Activated CD4-positive, alpha-beta T cell treated with anti-CD3 and anti-CD28 coated beads for 36 hours (primary cell): Measurements from ENCODE around the gene STAT4. TPM values are rescaled to one million over a fixed set of nuclear protein-coding genes. Genes with fewer than 3 reads are reported as not detected.
A peak's percentile ranks its signal among the peaks of the same experiment; 100 is the strongest.

ENCODE experiments used
- ATAC-seq: fragments of 200-7000 bp; cut with Tn5 transposase; one replicate; pipeline ENCODE4 v1.10.0; 2021; ENCODE audit warnings: mild to moderate bottlenecking, moderate library complexity
- CTCF ChIA-PET: fragments of 350-600 bp; sonication (Branson Sonifier 250); formaldehyde crosslinking; loops from one replicate; lab custom pipeline; 2021; ENCODE audit warnings: antibody characterized with exemption; lab: Charles Lee
- POLR2A ChIA-PET: fragments of 350-600 bp; sonication (Branson Sonifier 250); formaldehyde crosslinking; loops from one replicate; lab custom pipeline; 2021; ENCODE audit warnings: antibody characterized with exemption, inconsistent platforms; lab: Charles Lee
- DNase-seq: peaks from one replicate; pipeline ENCODE4 v3.0.0-alpha.2; 2020
- H3K27ac Mint-ChIP-seq: one replicate; pipeline ENCODE4 v1.8.0; 2021; ENCODE audit warnings: mixed read lengths
- H3K27me3 Mint-ChIP-seq: one replicate; pipeline ENCODE4 v1.8.0; 2021; ENCODE audit warnings: mixed read lengths
- H3K36me3 Mint-ChIP-seq: one replicate; pipeline ENCODE4 v1.8.0; 2021; ENCODE audit warnings: low read depth, mixed read lengths
- H3K4me1 Mint-ChIP-seq: one replicate; pipeline ENCODE4 v1.8.0; 2021; ENCODE audit warnings: mixed read lengths
- H3K4me3 Mint-ChIP-seq: one replicate; pipeline ENCODE4 v1.8.0; 2021; ENCODE audit warnings: mild to moderate bottlenecking, moderate library complexity, mixed read lengths
- H3K9me3 Mint-ChIP-seq: one replicate; pipeline ENCODE4 v1.8.0; 2021; ENCODE audit warnings: low read depth, mixed read lengths
- intact Hi-C, 2 experiments: fragments of 100-400 bp; cut with DNase I in 1 of 2; cut with micrococcal nuclease in 1 of 2; formaldehyde crosslinking; loops; one replicate each; pipeline versions ENCODE4 v1.14.2 to v1.15.1; 2022 to 2024; cut with DNase I, micrococcal nuclease
- total RNA-seq, 2 experiments: library from RNA; stranded (reverse); gene quantifications; one replicate each; pipeline ENCODE4 v1.2.3, GENCODE V29; 2021

Gene STAT4
- total RNA-seq, 2 experiments from 2014 or later: 48.8 to 59.5 TPM

DNA sequence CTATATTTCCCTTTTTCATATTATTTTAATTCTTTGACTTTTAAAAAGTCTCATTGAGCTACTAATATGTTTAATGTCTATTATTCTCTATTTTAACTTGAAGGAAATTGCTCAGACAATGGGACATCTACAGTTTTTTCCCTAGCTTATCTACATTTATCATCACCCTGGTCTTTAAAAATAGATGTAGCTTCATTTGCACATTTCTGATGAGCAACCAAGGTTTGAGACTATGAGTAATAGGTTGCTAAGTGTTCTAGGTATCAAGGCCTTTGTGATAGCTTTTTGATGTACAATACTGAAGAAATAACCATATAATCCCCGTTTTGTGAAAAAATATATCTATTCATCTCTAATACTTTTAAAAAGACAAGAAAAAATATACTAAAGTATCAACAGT lies 47.0 kb downstream of the STAT4 start:
- Mint-ChIP-seq H3K27me3 (no peaks in the 10 kb centered on the region), H3K4me3 (no peak overlapping the region), H3K36me3 (peaks cover 48% of the 10 kb centered on the region), H3K9me3 (no peaks in the 10 kb centered on the region), H3K27ac (no peak overlapping the region), H3K4me1 (peaks cover 64% of the 10 kb centered on the region)
- ChIA-PET CTCF (interaction anchor here (1.0 to 2.4 kb wide), 5 partner anchors 9 to 52 kb away, joined by 4 to 8 read pairs (median 5); no protein-coding TSS in a partner anchor), POLR2A (interaction anchor here (0.5 to 1.1 kb wide), 3 partner anchors 8 to 219 kb away, joined by 3 to 4 read pairs (median 3); no protein-coding TSS in a partner anchor)
- ATAC-seq (peak; percentile 71), DNase-seq (no peak)
- intact Hi-C loops: loop anchor here in 1 of 2 experiments (2.0 kb wide), 1 partner anchor 17 kb away; no protein-coding TSS in a partner anchor

DNA sequence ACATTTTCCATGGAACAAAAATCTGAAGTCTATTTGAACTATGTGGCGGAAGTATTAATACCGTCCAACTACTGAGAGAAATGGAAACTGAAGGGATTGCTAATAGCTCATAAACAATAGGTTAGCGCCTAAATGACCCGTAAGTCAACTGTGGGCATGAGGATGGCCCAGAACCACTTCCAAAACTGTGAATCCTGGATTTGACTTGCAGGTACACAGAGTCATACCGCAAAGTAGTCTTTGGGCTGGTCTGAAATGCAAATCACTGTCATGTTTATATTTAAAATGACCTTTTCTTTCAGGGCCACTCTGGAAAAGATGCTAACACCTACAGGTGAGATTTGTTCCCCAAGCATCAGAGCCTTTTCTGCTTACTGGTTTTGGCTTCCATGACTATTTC lies 50.6 kb downstream of the STAT4 start:
- peaks cover 43% of the 10 kb centered on the region for H3K36me3 Mint-ChIP-seq
- ChIA-PET CTCF (interaction anchor here (0.8 to 1.6 kb wide), 4 partner anchors 12 to 577 kb away, joined by 3 to 8 read pairs (median 3); partner anchors contain the start of gene STAT4), POLR2A (no interaction called here)
- H3K27ac Mint-ChIP-seq: no peak overlapping the region
- H3K4me3 Mint-ChIP-seq: no peak overlapping the region
- peaks cover 51% of the 10 kb centered on the region for H3K4me1 Mint-ChIP-seq
- peaks cover 5% of the 10 kb centered on the region for H3K9me3 Mint-ChIP-seq
- intact Hi-C loops: no loop called here
- ATAC-seq (peak; percentile 23), DNase-seq (no peak)
- H3K27me3 Mint-ChIP-seq: no peaks in the 10 kb centered on the region

- H3K4me3 Mint-ChIP-seq: no peak overlapping the region
- intact Hi-C loops: loop anchor here in 1 of 2 experiments (2.0 kb wide), 1 partner anchor 15 kb away; no protein-coding TSS in a partner anchor
- H3K4me1 Mint-ChIP-seq: peaks cover 15% of the 10 kb centered on the region
- CTCF ChIA-PET: interaction anchor here (1.0 to 1.3 kb wide), 5 partner anchors 34 to 71 kb away, joined by 3 to 6 read pairs (median 5); partner anchors contain the start of gene STAT4
- no peak for ATAC-seq
- peaks cover 48% of the 10 kb centered on the region for H3K36me3 Mint-ChIP-seq
- no peaks in the 10 kb centered on the region for H3K9me3 Mint-ChIP-seq
- POLR2A ChIA-PET: no interaction called here
- no peak overlapping the region for H3K27ac Mint-ChIP-seq
- DNase-seq: no peak
- H3K27me3 Mint-ChIP-seq: no peaks in the 10 kb centered on the region
Observed at GRCh38 chr2:191087311-191087710, 63.5 kb downstream of the STAT4 start.

DNA sequence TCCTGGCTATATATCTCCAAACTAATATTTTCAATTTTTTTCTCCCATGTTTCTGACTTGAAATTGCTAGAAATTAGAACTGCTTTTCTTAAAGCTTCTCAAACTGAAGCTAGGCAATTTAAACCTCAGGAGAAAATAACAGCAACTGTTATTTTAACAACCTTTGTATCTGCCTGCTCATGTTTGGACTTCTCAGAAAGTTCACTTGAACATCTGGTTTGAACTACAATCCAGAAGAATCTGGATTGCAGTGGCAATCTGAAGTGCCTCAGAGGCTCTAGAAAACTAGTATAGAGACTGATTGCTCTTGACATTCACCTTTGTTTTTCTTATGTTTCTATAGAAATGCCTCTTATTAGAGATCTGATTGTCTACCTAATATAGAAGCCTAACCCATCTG lies 64.1 kb downstream of the STAT4 start:
- H3K4me3 Mint-ChIP-seq: no peak overlapping the region
- POLR2A ChIA-PET: no interaction called here
- DNase-seq: no peak
- no peak for ATAC-seq
- peaks cover 15% of the 10 kb centered on the region for H3K4me1 Mint-ChIP-seq
- H3K27ac Mint-ChIP-seq: no peak overlapping the region
- peaks cover 54% of the 10 kb centered on the region for H3K36me3 Mint-ChIP-seq
- H3K9me3 Mint-ChIP-seq: no peaks in the 10 kb centered on the region
- no peaks in the 10 kb centered on the region for H3K27me3 Mint-ChIP-seq
- CTCF ChIA-PET: interaction anchor here (1.0 to 1.3 kb wide), 4 partner anchors 34 to 72 kb away, joined by 3 to 6 read pairs (median 4); no protein-coding TSS in a partner anchor
- intact Hi-C loops: loop anchor here in 1 of 2 experiments (2.0 kb wide), 1 partner anchor 16 kb away; no protein-coding TSS in a partner anchor

- POLR2A ChIA-PET: no interaction called here
- H3K36me3 Mint-ChIP-seq: peaks cover 60% of the 10 kb centered on the region
- intact Hi-C loops: no loop called here
- DNase-seq: no peak
- no peaks in the 10 kb centered on the region for H3K27me3 Mint-ChIP-seq
- H3K4me1 Mint-ChIP-seq: peaks cover 6% of the 10 kb centered on the region
- no peak overlapping the region for H3K4me3 Mint-ChIP-seq
- CTCF ChIA-PET: interaction anchor here (1.2 to 1.9 kb wide), 3 partner anchors 12 to 32 kb away, joined by 4 to 7 read pairs (median 6); no protein-coding TSS in a partner anchor
- no peak overlapping the region for H3K27ac Mint-ChIP-seq
- no peak for ATAC-seq
- peaks cover 3% of the 10 kb centered on the region for H3K9me3 Mint-ChIP-seq
Observed at GRCh38 chr2:191083540-191083939, 67.3 kb downstream of the STAT4 start.

- H3K27ac Mint-ChIP-seq: no peak overlapping the region
- DNase-seq (no peak), ATAC-seq (no peak)
- peaks cover 14% of the 10 kb centered on the region for H3K4me1 Mint-ChIP-seq
- intact Hi-C loops: no loop called here
- H3K36me3 Mint-ChIP-seq: peaks cover 56% of the 10 kb centered on the region
- no peak overlapping the region for H3K4me3 Mint-ChIP-seq
- POLR2A ChIA-PET: no interaction called here
- CTCF ChIA-PET: no interaction called here
- no peaks in the 10 kb centered on the region for H3K27me3 Mint-ChIP-seq
- H3K9me3 Mint-ChIP-seq: peaks cover 3% of the 10 kb centered on the region
Observed at GRCh38 chr2:191082321-191082720, 68.5 kb downstream of the STAT4 start.

DNA sequence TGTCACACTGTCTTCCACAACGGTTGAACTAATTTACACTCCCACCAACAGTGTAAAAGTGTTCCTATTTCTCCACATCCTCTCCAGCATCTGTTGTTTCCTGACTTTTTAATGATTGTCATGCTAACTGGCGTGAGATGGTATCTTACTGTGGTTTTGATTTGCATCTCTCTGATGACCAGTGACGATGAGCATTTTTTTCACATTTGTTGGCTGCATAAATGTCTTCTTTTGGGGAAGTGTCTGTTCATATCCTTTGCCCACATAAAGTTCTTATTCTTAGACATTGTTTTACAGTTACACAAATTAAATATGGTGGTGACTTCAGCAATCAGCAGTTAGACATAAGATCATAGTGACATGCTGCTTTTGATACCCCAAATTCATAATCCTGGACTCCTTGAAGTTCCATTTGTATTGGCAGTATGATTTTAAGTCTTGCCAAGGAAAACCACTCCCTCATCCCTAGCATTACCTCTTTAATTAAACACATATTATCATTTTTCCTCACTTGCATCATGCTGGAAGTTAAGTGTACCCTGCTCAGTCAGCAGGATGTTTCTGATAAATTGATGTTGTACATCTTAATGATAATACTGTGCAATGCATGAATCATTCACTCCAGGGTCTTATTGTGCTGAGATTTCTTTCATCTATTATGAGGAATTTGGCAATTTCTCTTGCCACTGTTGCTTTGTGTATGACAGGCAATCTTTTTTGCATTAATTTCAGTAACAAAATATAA lies 69.2 kb downstream of the STAT4 start:
- Mint-ChIP-seq H3K4me3 (no peak overlapping the region), H3K4me1 (peaks cover 16% of the 10 kb centered on the region), H3K36me3 (peaks cover 52% of the 10 kb centered on the region), H3K9me3 (peaks cover 3% of the 10 kb centered on the region), H3K27ac (no peak overlapping the region), H3K27me3 (no peaks in the 10 kb centered on the region)
- ATAC-seq (no peak), DNase-seq (no peak)
- intact Hi-C loops: no loop called here
- CTCF ChIA-PET: no interaction called here
- POLR2A ChIA-PET: no interaction called here

- ATAC-seq (peak; percentile 81), DNase-seq (no peak)
- peak overlapping the region; percentile 83 for H3K27ac Mint-ChIP-seq
- H3K4me3 Mint-ChIP-seq: peak overlapping the region; percentile 64
- ChIA-PET POLR2A (no interaction called here), CTCF (interaction anchor here (0.7 to 4.1 kb wide), 7 partner anchors 12 to 443 kb away, joined by 3 to 16 read pairs (median 3); no protein-coding TSS in a partner anchor)
- no peaks in the 10 kb centered on the region for H3K27me3 Mint-ChIP-seq
- H3K9me3 Mint-ChIP-seq: peaks cover 7% of the 10 kb centered on the region
- peaks cover 20% of the 10 kb centered on the region for H3K4me1 Mint-ChIP-seq
- peaks cover 59% of the 10 kb centered on the region for H3K36me3 Mint-ChIP-seq
- intact Hi-C loops: loop anchor here (1.0 to 2.0 kb wide), 4 partner anchors 19 to 36 kb away; no protein-coding TSS in a partner anchor
Observed at GRCh38 chr2:191078165-191078867, 72.5 kb downstream of the STAT4 start.

DNA sequence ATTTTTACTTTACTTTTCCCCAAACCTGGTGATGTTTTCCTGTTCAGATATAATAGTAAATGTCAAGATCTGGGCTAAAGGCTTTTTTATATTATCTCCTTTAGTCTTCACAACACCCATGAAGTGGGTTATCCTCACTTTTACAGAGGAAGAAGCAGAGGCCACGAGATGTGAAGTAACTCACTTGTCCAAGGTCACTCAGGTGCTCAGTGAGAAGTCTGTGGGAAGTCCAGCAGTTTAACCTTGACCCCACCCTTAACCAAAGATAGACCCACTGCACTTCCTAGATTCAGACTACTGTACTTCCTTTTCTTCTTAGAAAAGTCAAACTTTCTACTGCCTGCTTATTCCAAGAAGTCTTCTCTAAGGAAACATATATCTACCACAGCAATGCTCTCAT lies 80.5 kb downstream of the STAT4 start:
- POLR2A ChIA-PET: no interaction called here
- intact Hi-C loops: no loop called here
- peaks cover 41% of the 10 kb centered on the region for H3K4me1 Mint-ChIP-seq
- CTCF ChIA-PET: interaction anchor here (1.0 to 1.8 kb wide), 10 partner anchors 8 to 134 kb away, joined by 3 to 18 read pairs (median 4); partner anchors contain the start of gene STAT4
- no peak for ATAC-seq
- peaks cover 33% of the 10 kb centered on the region for H3K36me3 Mint-ChIP-seq
- H3K27me3 Mint-ChIP-seq: no peaks in the 10 kb centered on the region
- H3K9me3 Mint-ChIP-seq: peaks cover 3% of the 10 kb centered on the region
- no peak for DNase-seq
- H3K27ac Mint-ChIP-seq: peak overlapping the region; percentile 78
- H3K4me3 Mint-ChIP-seq: no peak overlapping the region

- no peak for ATAC-seq
- H3K4me3 Mint-ChIP-seq: no peak overlapping the region
- ChIA-PET POLR2A (no interaction called here), CTCF (interaction anchor here (1.0 to 1.4 kb wide), 5 partner anchors 18 to 135 kb away, joined by 3 to 5 read pairs (median 4); partner anchors contain the start of gene STAT4)
- H3K9me3 Mint-ChIP-seq: peaks cover 2% of the 10 kb centered on the region
- peaks cover 46% of the 10 kb centered on the region for H3K4me1 Mint-ChIP-seq
- peaks cover 32% of the 10 kb centered on the region for H3K36me3 Mint-ChIP-seq
- intact Hi-C loops: no loop called here
- H3K27me3 Mint-ChIP-seq: no peaks in the 10 kb centered on the region
- peak overlapping the region; percentile 78 for H3K27ac Mint-ChIP-seq
- DNase-seq: no peak
Observed at GRCh38 chr2:191069606-191070005, 81.2 kb downstream of the STAT4 start.

DNA sequence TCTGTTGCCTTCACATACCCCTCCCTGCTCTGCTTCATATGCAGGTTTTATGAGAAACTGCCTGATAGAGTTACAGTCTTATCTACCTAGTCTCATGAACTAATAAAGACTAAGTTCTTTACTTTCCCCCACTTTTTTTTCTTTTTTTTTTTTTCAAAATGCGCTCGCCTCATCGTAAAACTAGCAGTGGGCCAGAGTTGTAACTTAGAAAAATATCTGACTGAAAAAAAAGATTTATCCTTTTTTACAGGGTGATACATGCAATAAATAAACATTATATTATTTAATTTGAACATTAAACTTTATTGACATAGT lies 83.9 kb downstream of the STAT4 start:
- Mint-ChIP-seq H3K4me1 (peaks cover 67% of the 10 kb centered on the region), H3K36me3 (peaks cover 35% of the 10 kb centered on the region), H3K9me3 (no peaks in the 10 kb centered on the region), H3K27me3 (no peaks in the 10 kb centered on the region), H3K4me3 (no peak overlapping the region), H3K27ac (no peak overlapping the region)
- DNase-seq: no peak
- CTCF ChIA-PET: interaction anchor here (1.1 to 7.6 kb wide), 2 partner anchors 15 to 462 kb away, joined by 3 to 90 read pairs; no protein-coding TSS in a partner anchor
- POLR2A ChIA-PET: no interaction called here
- intact Hi-C loops: no loop called here
- ATAC-seq: no peak
